Posterior cingulate gyrus (tissue), 11 donors: ENCODE measurements around the gene STK39.

Source experiments
- DNase-seq, 10 donors: peaks; one replicate each; pipeline versions ENCODE4 v3.0.0 to v3.0.0-alpha.2; 2020 to 2021; ENCODE audit warnings: mixed read lengths in 3 of 10
- intact Hi-C: fragments of 100-400 bp; cut with DNase I; formaldehyde crosslinking; loops from one replicate; pipeline ENCODE4 v1.15.1; 2023

STK39 gene

DNA sequence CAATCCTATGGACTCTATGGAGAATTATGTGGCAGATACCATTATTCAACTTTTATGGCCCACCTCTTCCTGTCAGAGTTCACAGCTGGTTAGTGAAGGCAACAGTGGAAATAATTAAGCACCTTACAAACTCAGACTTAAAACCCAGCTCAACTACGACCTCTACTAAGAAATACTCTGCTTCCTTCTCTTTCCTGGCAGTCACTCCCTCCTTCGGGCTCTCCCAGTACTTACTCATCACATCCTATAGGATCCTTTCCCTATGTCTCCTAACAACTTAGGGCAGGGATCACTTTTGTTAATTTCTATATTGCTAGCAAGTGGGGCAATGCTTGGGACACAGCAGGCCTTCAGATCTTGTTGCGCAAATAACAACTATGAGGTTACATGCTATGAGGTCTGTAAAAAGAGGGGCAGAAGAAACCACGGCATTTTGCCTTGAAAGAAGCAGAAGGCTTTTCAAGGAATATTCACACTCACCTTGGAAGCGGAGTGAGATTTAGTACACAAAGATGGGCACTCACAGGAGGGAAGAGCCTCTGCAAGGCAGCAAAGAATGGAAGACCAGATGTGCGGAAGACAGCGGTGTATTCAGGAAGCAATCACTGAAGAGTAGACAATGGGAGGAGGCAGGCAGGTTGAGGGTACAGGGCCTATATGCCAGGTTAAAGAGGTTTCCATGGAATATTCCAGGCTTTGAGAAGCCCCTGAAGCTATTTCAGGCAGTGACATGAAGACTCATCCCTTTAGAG lies 2.1 kb downstream of the STK39 start:
- intact Hi-C loops: loop anchor here (5.0 to 10.0 kb wide), 2 partner anchors 60 to 108 kb away; no protein-coding TSS in a partner anchor
- no peak for DNase-seq

DNA sequence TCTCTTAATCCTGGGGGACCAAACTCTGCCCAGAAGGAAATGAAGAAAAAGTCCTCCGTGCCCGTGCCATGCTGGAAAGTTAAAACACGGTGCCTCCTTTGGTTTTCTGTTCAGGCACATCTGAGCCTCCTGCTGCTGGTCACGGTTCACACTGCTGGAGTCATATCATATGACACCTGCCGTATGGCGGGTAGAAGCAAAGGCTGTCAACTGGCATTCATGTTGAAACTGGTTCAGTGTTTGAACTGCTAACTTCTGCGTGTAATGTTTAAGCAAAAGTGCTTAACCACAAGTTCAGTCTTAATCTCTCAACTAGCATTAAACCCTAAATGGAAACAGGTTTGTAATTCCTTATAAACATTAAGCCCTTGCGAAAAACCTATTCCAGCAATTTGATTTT lies 3.1 kb downstream of the STK39 start:
- no peak for DNase-seq

DNA sequence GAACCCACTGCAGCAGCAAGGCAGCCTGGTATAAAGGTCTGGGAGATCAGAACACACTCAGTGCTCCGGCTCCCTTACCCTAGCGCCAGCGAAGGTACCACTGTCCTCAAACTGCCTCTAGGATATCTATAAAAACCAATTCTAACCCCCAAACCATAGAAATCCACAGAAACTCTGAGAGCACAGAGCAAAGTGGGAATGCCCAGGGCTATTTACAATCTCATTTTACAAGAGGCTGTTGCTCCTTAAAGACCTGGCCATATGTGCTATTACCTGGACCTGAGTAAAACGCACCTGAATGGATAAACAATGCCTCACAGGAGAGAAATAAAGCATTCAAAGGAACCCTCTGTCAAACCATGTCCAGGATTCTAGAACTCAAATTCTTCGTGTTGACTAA lies 4.3 kb downstream of the STK39 start:
- intact Hi-C loops: loop anchor here (10.0 kb wide), 1 partner anchor 58 kb away; no protein-coding TSS in a partner anchor
- DNase-seq: no peak

More for the DNA sequence above, 3.1 kb downstream of the STK39 start:
- intact Hi-C loops: loop anchor here (10.0 kb wide), 1 partner anchor 60 kb away; no protein-coding TSS in a partner anchor

DNA sequence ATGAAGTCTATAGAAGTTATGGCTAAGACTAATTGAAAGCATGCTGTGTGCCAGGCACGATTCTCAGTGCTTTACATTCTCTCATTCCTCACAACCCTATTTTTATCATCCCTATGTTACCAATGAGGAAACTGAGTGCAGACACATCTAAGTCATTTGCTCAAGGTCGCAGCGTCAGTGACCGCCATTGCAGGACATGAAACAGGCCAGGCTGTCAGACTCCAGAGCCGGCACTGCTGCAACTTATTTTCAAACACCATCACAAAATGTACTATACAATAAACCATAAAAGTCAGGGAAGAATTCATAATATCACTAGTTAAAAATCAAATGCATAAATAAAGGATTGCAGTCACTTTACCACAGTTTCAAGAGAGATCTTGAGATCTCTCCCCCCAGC lies 5.6 kb downstream of the STK39 start:
- intact Hi-C loops: loop anchor here (10.0 kb wide), 1 partner anchor 57 kb away; no protein-coding TSS in a partner anchor
- DNase-seq: peak in 1 of 10 donors; percentile 69

DNA sequence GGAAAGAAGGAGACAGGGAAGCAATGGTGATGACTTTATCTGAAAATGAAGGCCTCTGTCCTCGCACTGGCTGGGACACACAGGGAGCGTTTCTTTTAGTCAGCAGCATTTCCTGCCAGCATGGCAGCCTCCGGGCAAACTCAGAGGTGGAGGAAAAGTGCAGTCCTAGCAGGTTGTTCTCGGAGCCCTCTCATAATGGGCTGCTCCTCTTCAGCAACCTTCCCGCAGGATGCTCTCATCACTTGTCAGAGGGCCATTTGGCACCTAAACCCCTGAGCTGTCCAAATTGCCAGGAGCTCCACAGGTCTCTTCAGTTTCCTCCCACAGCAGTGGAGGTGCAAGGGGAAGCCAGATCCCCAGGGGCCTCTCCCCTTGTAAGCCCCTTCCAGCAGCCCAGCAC lies 6.2 kb downstream of the STK39 start:
- DNase-seq: peak in 2 of 10 donors; percentile 21 to 67

DNA sequence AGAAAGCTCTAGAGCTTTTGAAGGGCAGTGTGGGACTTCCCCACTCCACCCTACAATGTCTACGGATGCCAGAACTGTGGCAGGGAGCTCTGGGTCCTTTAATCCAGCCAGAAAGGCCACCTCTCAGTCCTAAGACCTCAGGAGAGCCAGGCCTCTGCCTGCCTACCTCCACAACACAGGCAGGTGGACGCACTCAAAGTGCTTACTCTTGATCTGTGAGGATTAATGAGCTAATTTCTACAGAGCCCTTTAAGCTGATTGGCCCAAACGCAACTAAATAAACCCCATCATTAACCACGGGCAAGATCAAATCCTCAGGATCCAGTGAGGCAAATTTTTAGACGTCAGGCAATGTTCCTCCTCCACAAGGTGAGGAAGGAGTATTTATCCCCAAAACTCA lies 8.1 kb downstream of the STK39 start:
- no peak for DNase-seq
- intact Hi-C loops: no loop called here

More for the DNA sequence above, 6.2 kb downstream of the STK39 start:
- intact Hi-C loops: loop anchor here (10.0 kb wide), 1 partner anchor 56 kb away; no protein-coding TSS in a partner anchor

DNA sequence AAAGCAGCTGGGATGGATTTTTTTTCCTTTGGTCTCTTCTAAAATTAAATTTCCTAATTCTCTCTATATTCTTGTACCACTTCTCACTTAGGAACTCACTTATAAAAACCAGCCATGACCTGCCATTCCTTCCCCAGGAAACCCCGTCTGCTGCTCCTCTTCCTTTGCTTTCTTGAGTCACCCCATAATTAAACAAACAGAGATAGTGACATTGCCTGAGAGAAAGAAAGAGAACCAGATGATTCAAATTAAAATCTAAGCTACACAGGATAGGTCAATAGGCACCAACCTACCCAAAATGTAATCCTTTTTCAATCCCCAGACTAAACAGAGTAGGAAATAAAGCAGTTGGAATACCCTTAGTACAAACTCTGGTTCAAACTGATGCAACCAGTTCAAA lies 9.7 kb downstream of the STK39 start:
- intact Hi-C loops: no loop called here
- no peak for DNase-seq

DNA sequence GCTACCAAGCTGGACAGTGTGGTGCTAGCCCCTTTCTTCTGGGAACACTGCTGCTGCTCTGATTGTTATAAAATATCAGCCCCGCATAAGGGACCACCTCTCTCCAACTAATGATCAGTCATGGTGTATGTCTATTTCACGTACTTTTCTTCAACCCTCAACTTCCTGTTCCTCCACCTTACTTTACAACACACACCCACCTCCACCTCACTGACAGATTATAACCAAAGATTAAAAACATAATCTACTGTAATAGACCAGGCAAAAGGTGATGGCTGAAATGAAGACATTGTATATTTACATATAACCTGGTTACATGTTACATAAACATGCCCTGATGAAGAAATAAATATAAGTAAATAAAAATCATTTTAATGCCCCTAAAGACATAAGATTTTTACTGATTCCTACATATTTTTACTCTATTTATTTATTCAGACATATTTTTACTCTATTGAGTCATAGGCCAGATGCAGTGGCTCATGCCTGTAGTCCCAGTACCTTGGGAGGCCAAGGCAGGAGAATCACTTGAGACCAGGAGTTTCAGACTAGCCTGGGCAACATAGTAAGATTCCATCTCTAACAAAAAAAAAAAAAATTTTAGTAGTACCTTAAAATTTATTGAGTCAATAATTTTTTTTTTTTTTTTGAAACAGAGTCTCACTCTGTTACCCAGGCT lies 12.8 kb downstream of the STK39 start:
- intact Hi-C loops: no loop called here
- DNase-seq: no peak

DNA sequence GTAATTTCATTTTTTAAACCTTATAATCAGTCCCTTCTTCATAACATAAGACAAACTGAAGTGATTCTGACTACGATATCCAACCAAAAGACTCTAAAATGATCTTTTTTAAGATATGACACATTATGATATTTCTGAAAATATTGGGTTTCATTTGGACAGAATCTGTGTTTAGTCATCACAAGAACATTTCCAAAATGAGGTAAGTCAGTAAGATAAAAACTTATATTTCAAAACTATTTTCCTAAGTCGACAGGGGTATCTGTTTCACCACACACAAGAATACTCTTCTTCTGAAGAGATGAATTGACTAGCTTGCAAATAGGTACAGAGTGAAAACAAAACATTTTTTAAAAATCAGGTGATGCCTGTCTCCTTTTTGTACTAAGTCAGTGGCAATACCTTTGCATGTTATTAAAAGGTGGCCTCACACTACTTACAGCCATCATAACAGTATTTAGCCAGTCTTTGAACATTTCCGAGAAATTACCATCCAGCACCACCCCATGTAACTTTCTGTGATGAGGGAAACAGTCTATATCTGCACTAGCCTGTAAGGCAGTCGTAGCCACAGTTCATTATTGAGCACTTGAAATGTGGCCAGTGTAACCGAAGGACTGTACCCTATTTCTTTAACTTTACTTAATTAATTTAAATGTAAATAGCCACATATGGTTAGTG lies 13.5 kb downstream of the STK39 start:
- no peak for DNase-seq
- intact Hi-C loops: no loop called here

DNA sequence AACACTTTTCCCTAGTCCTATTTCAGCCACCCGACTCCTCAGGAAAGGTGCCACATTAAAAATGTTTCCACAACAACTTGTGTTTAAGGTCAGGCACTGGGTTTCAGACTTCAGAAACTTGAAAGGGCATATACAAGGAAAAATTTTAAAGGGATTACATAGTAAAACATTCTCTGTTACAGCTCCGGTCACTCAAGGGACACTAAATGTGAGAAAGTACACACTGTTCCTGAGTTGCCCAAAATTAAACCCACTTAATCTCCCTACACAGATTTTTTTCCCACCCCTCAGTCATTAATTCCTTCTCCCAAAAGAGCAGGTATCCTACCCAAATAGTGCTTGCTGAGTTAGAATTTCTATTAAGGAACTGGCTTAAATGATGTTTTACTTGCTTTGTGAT lies 14.2 kb downstream of the STK39 start:
- DNase-seq: no peak
- intact Hi-C loops: no loop called here

DNA sequence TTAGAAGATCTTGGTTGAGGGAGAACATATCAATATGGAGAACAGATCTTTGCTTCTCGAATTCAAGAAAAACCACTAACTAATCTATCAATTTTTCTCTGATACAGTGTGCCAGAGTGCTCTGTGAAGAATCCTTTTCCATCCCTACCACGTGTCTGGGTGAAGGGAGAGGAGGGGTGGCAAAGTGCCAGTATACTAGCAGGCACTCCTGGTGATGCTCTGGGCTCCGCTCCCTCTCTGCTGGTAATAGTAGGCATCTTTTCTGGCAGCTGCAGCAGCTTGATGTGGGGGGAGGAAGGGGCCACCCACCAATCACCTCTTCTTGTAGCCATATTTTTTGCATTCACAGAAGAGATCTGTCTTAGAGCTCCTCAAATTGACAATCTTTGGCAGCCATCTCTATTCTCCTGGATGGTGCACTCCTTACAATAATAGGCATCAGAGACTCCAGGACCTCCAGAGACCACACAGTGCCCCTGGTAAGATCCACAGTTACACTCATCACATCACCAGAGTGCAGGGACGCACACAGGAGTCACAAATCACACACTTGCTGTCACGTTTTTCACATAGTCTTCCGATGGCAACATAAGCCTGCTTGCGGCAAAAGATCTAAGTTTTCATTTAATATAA lies 15.7 kb downstream of the STK39 start:
- intact Hi-C loops: no loop called here
- DNase-seq: peak in 7 of 10 donors; percentile 21 to 89 (median 46)

DNA sequence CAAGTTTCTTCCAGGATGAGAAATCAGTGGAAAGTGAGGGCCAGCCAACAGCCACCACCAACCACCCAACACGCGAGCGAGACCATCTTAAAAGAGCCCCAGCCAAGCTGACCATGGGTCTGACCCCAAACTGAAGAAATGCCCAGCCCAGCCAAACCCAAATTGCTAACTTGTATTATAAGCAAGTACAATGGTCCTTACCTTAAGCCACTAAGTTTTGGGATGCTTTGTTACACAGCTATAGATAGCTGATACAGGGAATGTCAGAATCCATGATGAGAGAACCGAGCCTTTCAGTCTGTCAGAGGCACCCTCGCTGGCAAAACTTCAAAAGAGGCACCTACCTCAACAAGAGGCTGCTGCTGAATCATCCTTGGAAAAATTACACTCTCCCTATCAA lies 17.0 kb downstream of the STK39 start:
- no peak for DNase-seq
- intact Hi-C loops: no loop called here

DNA sequence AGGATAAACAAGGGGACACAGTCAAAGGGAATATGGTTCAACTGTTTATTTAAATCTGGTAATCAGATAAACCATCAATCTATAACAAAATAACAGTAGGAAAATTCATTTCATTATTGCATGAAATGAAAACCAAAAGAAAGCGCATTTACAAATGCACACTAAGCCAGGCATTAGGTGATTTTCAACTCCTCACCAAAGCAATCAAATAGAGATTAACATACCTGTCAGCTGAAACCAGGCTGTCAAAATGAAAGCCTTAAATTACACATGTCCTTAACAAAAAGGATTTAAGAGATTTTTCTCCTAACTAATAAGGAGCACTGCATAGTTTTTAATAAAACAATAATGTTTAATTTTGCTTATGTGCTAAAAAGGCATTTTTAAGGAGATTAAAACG lies 23.0 kb downstream of the STK39 start:
- no peak for DNase-seq
- intact Hi-C loops: no loop called here

DNA sequence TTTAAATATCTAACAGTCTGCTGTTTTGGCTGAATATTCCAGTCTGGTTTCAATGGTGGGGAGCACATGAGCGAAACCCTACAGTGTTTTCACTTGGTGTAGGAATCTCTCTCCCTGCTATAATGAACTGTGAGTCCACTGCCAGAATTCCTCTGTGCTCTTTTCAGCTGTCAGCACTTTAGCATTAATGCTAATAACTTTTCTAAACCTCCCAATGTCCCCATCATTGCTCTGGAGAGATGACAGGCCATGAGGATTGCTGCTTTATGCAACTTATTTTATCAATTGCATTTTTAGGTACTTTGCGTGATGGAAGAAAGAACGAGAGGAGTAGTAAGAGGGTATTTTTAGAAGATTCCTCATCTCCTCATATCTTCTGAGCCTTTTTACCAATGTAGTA lies 25.3 kb downstream of the STK39 start:
- intact Hi-C loops: no loop called here
- no peak for DNase-seq

DNA sequence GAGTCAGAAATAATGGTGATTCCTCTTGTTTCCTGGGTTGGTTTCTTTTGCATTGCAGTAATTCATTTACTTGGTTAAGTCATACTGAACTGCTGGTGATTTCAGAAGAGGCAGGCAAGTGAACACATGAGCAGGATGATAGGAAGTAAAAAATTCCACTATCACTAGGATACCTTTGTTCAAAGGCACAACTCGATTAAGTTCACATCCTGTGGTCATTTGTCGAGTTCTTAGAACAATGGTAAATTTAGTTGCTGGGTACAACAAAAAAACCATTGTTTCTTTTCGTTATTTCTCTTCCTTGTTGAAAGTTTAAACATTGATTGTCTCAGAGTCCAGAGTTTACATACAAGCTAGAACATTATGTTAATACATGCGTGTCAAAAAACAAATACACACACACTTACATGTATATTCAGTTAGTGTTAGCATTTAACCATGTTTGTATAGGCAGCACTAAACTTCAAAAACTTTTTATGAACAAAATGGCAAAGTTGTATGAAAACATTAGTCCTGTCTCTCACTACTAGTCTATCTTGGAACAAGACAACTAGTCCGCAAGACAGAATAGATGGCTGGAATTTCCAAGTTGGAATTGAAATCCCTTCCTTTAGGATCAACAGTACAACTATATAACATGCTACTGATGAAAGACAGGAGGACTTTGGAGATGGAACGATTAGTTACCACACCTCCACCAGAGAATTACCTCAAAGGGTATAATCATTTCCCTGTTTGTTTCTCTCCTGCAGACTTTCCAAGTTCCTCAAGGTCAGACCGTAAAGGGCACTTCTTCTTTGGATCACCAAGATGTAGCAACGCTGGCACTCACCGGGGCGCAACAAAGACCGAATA lies 26.2 kb downstream of the STK39 start:
- intact Hi-C loops: no loop called here
- DNase-seq: no peak

DNA sequence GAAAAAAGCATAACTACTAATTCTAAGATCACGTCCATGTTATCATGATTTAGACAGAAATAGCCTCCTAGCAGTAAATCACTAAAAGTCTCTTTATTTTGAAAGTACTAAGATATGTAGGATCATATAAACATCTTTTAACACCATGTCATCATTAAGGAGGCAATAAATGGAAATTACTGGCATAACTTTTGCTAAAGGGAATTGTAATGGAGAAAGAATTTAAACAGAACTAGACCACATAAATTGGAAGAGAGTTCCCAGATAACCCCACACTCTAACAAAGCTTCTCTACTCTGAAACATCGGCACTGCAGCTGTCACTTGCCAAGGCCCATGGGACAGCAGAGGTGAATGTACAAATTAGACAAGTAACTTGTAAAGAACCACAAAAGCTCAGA lies 29.5 kb downstream of the STK39 start:
- intact Hi-C loops: no loop called here
- DNase-seq: no peak

DNA sequence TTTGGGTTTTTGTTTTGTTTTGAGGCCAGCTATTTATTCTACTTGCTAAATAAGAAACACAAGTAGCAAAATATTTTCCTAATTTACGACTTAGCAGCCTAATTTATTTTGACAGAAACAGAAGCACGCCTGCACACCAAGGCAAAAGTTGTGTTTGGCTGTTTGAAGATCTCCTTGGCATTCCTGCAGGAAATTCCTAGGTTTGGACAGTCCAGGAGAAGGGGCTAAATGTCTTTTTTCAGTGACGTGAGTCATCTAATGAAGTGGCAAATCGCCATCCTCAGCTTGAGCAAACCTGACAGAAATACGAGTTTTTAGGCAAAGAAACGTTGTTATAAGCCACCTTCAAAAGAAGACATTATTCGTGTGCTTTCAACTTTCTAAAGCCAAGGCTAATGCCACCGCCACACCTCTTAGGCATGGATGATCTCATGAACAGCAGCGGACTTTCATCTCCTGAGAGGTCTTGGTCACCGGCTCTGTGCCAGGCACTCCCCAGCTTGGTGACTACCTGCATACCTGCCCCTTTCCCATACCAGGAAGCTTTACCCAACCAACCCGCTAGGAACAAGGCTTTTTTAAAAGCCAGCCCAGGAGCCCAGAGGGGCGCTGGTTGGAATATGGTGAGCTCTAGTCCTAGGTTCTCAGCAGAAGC lies 30.9 kb downstream of the STK39 start:
- DNase-seq: no peak
- intact Hi-C loops: no loop called here

DNA sequence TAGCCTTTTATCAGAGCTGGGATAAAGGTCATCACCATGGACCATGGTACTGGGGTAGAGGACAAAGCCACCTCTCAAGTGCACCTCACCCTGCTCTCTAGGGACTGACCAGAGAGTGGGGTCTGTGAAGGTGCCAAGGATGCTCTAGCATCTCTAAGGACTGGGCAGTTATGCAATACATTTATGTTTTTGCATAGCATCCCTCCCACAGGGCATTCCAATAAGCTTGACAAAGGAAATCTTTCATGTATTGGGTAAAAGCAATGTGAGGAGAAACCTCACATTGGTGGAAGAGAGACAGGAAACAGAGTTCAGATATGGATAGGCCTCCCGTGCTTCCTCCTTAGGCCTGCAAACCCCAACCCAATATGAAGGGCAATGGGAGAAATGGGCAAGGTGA lies 31.6 kb downstream of the STK39 start:
- no peak for DNase-seq
- intact Hi-C loops: no loop called here

DNA sequence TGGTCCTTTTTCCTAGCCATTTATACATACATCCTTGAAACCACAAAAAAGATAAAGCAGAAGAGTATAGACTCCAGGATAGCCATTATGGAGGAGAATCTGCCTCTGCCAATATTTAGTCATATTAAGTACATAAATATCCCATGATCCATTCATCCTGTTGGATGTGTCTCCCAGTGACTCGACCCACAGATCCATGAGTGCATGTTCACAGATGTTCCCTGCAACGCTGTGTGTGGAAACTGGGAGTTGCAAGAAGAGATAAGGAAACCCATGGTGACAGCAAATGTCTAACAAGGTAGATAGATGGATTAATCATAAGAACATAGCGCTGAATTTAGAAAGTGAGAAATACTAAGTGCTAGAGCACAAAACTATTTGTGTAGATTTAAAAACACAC lies 34.5 kb downstream of the STK39 start:
- intact Hi-C loops: no loop called here
- no peak for DNase-seq
